DOHH2 (cell line): ENCODE measurements around the gene UVSSA.
"Not testable (repeated sequence)": the region's sequence is repeated elsewhere in the genome, so short reads cannot be mapped to it uniquely, and the experiment has no call there.

Source experiments
- EZH2phosphoT487 ChIP-seq: fragments of 200-600 bp; sonication (generic); IDR thresholded peaks from 2 replicates; pipeline ENCODE4 v1.6.1; 2017; ENCODE audit warnings: borderline replicate concordance, mild to moderate bottlenecking, antibody characterized with exemption, low read length, moderate library complexity, mixed read lengths
- TF ChIP-seq, protein P1 (sequence below): fragments of 200-600 bp; sonication (generic); IDR thresholded peaks from one replicate; pipeline ENCODE4 v1.5.1; 2014; ENCODE audit warnings: antibody characterized with exemption, mild to moderate bottlenecking, low read depth, low read length; ENCODE audit not compliant: poor library complexity, severe bottlenecking

- TF ChIP-seq, protein P1, sequence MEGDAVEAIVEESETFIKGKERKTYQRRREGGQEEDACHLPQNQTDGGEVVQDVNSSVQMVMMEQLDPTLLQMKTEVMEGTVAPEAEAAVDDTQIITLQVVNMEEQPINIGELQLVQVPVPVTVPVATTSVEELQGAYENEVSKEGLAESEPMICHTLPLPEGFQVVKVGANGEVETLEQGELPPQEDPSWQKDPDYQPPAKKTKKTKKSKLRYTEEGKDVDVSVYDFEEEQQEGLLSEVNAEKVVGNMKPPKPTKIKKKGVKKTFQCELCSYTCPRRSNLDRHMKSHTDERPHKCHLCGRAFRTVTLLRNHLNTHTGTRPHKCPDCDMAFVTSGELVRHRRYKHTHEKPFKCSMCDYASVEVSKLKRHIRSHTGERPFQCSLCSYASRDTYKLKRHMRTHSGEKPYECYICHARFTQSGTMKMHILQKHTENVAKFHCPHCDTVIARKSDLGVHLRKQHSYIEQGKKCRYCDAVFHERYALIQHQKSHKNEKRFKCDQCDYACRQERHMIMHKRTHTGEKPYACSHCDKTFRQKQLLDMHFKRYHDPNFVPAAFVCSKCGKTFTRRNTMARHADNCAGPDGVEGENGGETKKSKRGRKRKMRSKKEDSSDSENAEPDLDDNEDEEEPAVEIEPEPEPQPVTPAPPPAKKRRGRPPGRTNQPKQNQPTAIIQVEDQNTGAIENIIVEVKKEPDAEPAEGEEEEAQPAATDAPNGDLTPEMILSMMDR = not testable (repeated sequence)
- not testable (repeated sequence) for TF ChIP-seq EZH2phosphoT487
Measured at GRCh38 chr4:1393363-1393762, 46.4 kb downstream of the UVSSA start.
